ENCODE measurements around the gene TLE4. TPM values are rescaled to one million over a fixed set of nuclear protein-coding genes. Genes with fewer than 3 reads are reported as not detected.

The TLE4 gene
- total RNA-seq, 3 donors from 2014 or later, result 25.0 to 47.0 (median 35.1) TPM

DNA sequence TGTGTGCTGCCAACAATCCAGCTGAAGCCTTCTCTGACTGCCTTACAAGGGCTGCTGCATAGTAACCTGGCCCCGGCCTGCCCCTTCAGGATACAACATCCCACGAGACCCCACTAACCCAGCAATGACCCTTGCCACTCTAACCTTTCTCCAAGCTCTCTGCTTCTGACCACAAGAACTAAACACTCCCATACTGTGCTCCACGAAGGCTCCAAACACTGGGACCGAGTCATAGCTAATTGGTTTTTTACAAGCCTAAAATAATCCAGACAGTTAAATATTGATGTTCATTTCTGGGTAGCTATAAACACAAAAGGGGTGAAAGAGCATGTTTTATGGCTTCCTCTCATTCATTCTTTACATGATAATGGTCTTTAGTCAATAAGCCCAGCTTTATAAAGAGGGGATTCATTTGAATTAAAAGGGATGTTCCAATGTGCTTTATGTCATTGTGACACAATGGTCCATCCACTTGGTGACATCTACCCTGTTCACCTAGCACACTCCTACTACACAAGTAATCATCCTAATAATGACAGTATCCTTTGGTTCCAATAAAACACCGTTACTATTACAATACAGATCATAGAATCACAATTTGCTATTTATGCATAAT, 16.2 kb upstream of the TLE4 start:
- no peak for TF ChIP-seq POLR2AphosphoS5 (IDR thresholded peaks at IDR 0.05)
- no peak for TF ChIP-seq POLR2A (IDR thresholded peaks at IDR 0.05)
- TF ChIP-seq, protein P1, sequence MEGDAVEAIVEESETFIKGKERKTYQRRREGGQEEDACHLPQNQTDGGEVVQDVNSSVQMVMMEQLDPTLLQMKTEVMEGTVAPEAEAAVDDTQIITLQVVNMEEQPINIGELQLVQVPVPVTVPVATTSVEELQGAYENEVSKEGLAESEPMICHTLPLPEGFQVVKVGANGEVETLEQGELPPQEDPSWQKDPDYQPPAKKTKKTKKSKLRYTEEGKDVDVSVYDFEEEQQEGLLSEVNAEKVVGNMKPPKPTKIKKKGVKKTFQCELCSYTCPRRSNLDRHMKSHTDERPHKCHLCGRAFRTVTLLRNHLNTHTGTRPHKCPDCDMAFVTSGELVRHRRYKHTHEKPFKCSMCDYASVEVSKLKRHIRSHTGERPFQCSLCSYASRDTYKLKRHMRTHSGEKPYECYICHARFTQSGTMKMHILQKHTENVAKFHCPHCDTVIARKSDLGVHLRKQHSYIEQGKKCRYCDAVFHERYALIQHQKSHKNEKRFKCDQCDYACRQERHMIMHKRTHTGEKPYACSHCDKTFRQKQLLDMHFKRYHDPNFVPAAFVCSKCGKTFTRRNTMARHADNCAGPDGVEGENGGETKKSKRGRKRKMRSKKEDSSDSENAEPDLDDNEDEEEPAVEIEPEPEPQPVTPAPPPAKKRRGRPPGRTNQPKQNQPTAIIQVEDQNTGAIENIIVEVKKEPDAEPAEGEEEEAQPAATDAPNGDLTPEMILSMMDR (IDR thresholded peaks at IDR 0.05), result no peak
- DNase-seq (ENCODE audit: low spot score in 2 of 2), result no peak
- H3K27ac ChIP-seq, result no peak overlapping the region
- no peaks in the 10 kb centered on the region for H3K4me1 ChIP-seq
- intact Hi-C loops (cut with DNase I; ENCODE audit: low total_unique reads), result no loop called here
- no peaks in the 10 kb centered on the region for H3K27me3 ChIP-seq
- H3K36me3 ChIP-seq, result no peaks in the 10 kb centered on the region
- no peak overlapping the region for H3K4me3 ChIP-seq
- no peaks in the 10 kb centered on the region for H3K9me3 ChIP-seq

DNA sequence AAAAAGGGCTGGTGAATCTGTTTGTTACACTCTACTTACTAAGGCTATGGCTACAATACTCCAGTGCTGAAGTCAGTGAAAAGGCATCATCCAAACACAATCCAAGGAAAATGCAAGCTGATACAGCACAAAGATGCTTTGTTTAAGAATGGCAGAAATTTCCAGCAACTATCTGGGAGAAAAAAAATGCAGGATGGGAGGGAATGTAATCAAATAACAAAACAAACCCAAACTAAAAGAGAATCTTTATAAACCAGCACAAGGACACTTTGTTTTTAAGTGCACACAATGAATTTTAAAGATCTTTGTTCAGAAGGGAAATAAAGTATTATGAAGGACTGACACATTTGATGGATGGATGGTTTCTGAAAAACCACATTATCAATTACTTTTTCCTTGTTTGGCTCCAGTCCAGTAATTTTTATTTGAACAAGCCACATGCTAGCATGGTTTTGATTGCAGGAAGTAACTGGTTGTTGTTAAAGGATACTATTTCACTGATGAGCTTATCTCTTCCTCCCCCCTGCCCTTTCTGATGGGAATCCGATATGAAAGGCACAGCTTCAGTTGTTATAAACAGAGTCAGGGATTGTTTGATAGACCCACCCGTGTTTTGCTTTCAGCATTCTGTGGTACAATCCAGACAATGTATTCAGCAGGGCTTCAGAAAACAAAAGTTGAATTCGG, 12.1 kb upstream of the TLE4 start:
- Histone ChIP-seq H3K36me3 (no peaks in the 10 kb centered on the region), H3K9me3 (no peaks in the 10 kb centered on the region), H3K4me3 (no peak overlapping the region), H3K27ac (no peak overlapping the region), H3K27me3 (no peaks in the 10 kb centered on the region), H3K4me1 (no peaks in the 10 kb centered on the region)
- intact Hi-C loops (cut with DNase I; ENCODE audit: low total_unique reads), result no loop called here
- DNase-seq (ENCODE audit: low spot score in 2 of 2), result no peak
- TF ChIP-seq POLR2A (IDR thresholded peaks at IDR 0.05), result no peak
- no peak for TF ChIP-seq POLR2AphosphoS5 (IDR thresholded peaks at IDR 0.05)
- TF ChIP-seq, protein P1 (IDR thresholded peaks at IDR 0.05), result no peak

DNA sequence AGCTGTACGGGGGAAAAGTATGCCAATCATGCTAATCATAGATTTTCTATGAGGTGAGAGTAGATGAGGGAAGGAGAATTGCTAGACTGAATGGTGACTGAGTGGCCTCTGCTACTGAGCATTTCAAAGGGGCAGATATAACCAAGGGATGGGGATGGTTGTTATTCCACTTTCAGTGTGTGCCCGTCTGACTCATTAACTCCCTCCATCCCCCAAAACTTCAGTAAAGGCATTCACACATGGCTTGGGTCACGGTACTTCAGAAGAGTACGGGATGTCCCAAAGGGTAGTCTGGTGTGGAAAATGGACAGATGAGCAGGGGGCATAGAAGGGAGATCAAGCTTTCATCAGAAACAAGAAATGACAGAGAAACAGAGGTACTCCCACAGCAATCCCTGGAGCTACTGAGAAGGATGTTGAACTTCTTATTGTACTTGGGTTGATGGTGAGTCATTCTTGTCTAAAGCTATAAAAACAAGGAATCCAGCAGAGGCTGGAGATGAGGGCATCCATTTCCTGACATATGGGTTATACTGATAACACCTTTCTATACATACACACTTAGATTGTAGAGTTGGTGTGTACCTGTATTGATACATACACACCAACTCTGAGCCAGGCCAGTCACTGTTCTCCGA, 8.9 kb upstream of the TLE4 start:
- no peaks in the 10 kb centered on the region for H3K36me3 ChIP-seq
- no peaks in the 10 kb centered on the region for H3K4me1 ChIP-seq
- H3K27ac ChIP-seq, result no peak overlapping the region
- peaks cover 0 to 3% of the 10 kb centered on the region in 2 donors for H3K9me3 ChIP-seq
- H3K27me3 ChIP-seq, result no peaks in the 10 kb centered on the region
- TF ChIP-seq, protein P1 (IDR thresholded peaks at IDR 0.05), result no peak
- TF ChIP-seq POLR2AphosphoS5 (IDR thresholded peaks at IDR 0.05) (no peak), POLR2A (IDR thresholded peaks at IDR 0.05) (no peak)
- intact Hi-C loops (cut with DNase I; ENCODE audit: low total_unique reads), result no loop called here
- no peak for DNase-seq (ENCODE audit: low spot score in 2 of 2)
- no peak overlapping the region for H3K4me3 ChIP-seq

DNA sequence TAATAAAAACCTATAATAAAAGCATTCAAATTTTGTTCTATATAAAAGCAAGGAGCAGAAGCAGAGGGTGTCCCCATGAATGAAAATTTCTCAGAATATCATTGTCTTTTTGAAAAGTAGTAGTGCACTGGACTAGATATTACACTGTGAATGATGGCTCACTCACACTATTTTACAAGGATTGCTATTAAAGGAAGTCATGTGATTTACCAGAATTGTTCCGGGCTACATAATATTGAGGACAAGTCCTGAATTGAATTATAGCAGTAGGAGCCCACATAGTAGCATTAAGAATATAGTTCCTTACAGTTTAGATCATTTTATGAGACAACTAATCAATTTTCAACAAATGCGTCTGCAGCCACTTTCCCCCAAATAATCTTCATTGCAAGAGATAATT, 7.7 kb upstream of the TLE4 start:
- H3K27ac ChIP-seq, result no peak overlapping the region
- TF ChIP-seq POLR2A (IDR thresholded peaks at IDR 0.05), result no peak
- TF ChIP-seq, protein P1 (IDR thresholded peaks at IDR 0.05), result no peak
- no peak for TF ChIP-seq POLR2AphosphoS5 (IDR thresholded peaks at IDR 0.05)
- H3K36me3 ChIP-seq, result no peaks in the 10 kb centered on the region
- H3K4me3 ChIP-seq, result no peak overlapping the region
- H3K4me1 ChIP-seq, result no peaks in the 10 kb centered on the region
- H3K27me3 ChIP-seq, result no peaks in the 10 kb centered on the region
- intact Hi-C loops (cut with DNase I; ENCODE audit: low total_unique reads), result no loop called here
- H3K9me3 ChIP-seq, result peaks cover 0 to 6% of the 10 kb centered on the region in 2 donors
- no peak for DNase-seq (ENCODE audit: low spot score in 2 of 2)

DNA sequence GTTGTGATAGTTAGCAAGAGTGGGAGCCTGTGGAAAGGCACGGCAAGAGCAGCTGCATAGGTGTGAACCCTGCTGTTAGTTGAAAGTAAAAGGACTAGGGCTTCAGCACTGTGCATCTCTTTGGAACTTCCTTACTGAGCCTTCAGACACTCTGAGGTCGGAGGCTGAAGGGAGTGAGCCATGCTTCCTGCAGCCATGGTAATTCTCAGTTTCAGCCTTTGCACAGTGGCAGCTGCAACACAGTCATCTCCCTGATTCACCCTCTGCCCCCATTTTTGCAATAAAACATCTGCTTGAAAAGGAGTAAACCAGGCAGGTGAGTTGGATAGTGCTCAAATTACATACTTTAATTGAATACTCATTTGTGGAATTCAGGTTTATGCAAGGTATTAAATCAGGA, 6.5 kb upstream of the TLE4 start:
- Histone ChIP-seq H3K4me3 (no peak overlapping the region), H3K9me3 (peaks cover 0 to 6% of the 10 kb centered on the region in 2 donors), H3K36me3 (no peaks in the 10 kb centered on the region), H3K27ac (no peak overlapping the region), H3K4me1 (no peaks in the 10 kb centered on the region), H3K27me3 (no peaks in the 10 kb centered on the region)
- TF ChIP-seq POLR2AphosphoS5 (IDR thresholded peaks at IDR 0.05) (no peak), POLR2A (IDR thresholded peaks at IDR 0.05) (no peak)
- TF ChIP-seq, protein P1 (IDR thresholded peaks at IDR 0.05), result no peak
- no peak for DNase-seq (ENCODE audit: low spot score in 2 of 2)
- intact Hi-C loops (cut with DNase I; ENCODE audit: low total_unique reads), result no loop called here

Data from breast epithelium (tissue), 4 donors.